GM12878 (cell line): ENCODE data around the gene SIGLEC12. TPM values are rescaled to one million over a fixed set of nuclear protein-coding genes. Genes with fewer than 3 reads are reported as not detected.

Source experiments
- ATAC-seq: fragments of 200-7000 bp; cut with Tn5 transposase; 3 replicates; pipeline ENCODE4 v1.9.1; 2020; ENCODE audit warnings: mild to moderate bottlenecking, moderate library complexity
- BruUV-seq: library from RNA; stranded (reverse); fragments of 400-500 nt; replicated peaks from 2 replicates; lab custom pipeline; 2021; lab: Mats Ljungman, UMichigan
- CTCF ChIA-PET: fragments of 300-600 bp; sonication (Branson Sonifier 250); formaldehyde crosslinking; extraction: SDS; loops from one replicate; lab custom pipeline; 2021; ENCODE audit warnings: inconsistent platforms; lab: Yijun Ruan, JAX
- POLR2A ChIA-PET: fragments of 350-600 bp; formaldehyde crosslinking; extraction: SDS; loops from one replicate; lab custom pipeline; 2021; ENCODE audit warnings: inconsistent platforms; lab: Charles Lee
- RAD21 ChIA-PET: fragments of 300-600 bp; sonication (Branson Sonifier 250); formaldehyde crosslinking; loops from one replicate; lab custom pipeline; 2023; ENCODE audit warnings: antibody characterized with exemption; ENCODE audit not compliant: unreplicated experiment; lab: Charles Lee
- SMC1A ChIA-PET: fragments of 300-600 bp; sonication (Branson Sonifier 250); formaldehyde crosslinking; loops from one replicate; lab custom pipeline; 2023; ENCODE audit not compliant: unreplicated experiment, uncharacterized antibody; lab: Charles Lee
- DNase-seq: peaks from one replicate; pipeline ENCODE4 v3.0.0-alpha.2; 2011; ENCODE audit warnings: low read depth, low spot score
- FAIRE-seq: peaks from 3 replicates; lab custom pipeline; 2011; peaks lifted over from hg19 to GRCh38; lab: Jason Lieb, UNC
- H2AFZ ChIP-seq: 2 replicates; pipeline ENCODE4 v1.6.0; 2011; ENCODE audit warnings: low read depth, low read length, control low read depth; ENCODE audit not compliant: control insufficient read depth
- H3K27ac ChIP-seq: 2 replicates; pipeline ENCODE4 v1.5.1; 2011; ENCODE audit warnings: control low read depth; ENCODE audit not compliant: control insufficient read depth, insufficient read depth
- H3K27me3 ChIP-seq, 2 experiments: replicated peaks in 1 of 2; 2 replicates each; pipeline versions ENCODE4 v1.6.0 to v1.6.1; 2011; ENCODE audit warnings: low read length in 1 of 2; ENCODE audit not compliant: control insufficient read depth in 2 of 2, insufficient read depth in 2 of 2
- H3K36me3 ChIP-seq, 2 experiments: 2 replicates each; pipeline ENCODE4 v1.5.1; 2011; ENCODE audit warnings: low read length in 1 of 2; ENCODE audit not compliant: control insufficient read depth in 2 of 2, insufficient read depth in 2 of 2
- H3K4me1 ChIP-seq: 2 replicates; pipeline ENCODE4 v1.6.1; 2011; ENCODE audit warnings: mild to moderate bottlenecking, low read length, moderate library complexity, mixed read lengths; ENCODE audit not compliant: control insufficient read depth, insufficient read depth
- H3K4me2 ChIP-seq: 2 replicates; pipeline ENCODE4 v1.6.0; 2011; ENCODE audit warnings: control low read depth; ENCODE audit not compliant: control insufficient read depth, insufficient read depth
- H3K4me3 ChIP-seq: fragments of 200-600 bp; sonication (generic); 2 replicates; pipeline ENCODE4 v1.5.1; 2016
- H3K79me2 ChIP-seq: 2 replicates; pipeline ENCODE4 v1.6.0; 2011; ENCODE audit warnings: low read length; ENCODE audit not compliant: control insufficient read depth, insufficient read depth
- H3K9ac ChIP-seq: 2 replicates; pipeline ENCODE4 v1.8.0; 2011; ENCODE audit warnings: low read length, control low read depth, mixed read lengths; ENCODE audit not compliant: control insufficient read depth, insufficient read depth
- H3K9me3 ChIP-seq: replicated peaks from 3 replicates; pipeline ENCODE4 v1.5.1; 2011; ENCODE audit warnings: mild to moderate bottlenecking, low read length; ENCODE audit not compliant: control insufficient read depth, insufficient read depth
- H4K20me1 ChIP-seq: 2 replicates; pipeline ENCODE4 v1.6.0; 2011; ENCODE audit not compliant: control insufficient read depth, insufficient read depth
- CBX3 ChIP-seq: fragments of 200-600 bp; sonication (generic); IDR thresholded peaks from 2 replicates; pipeline ENCODE4 v1.6.1; 2016; ENCODE audit warnings: low read depth, borderline replicate concordance
- CREM ChIP-seq: IDR thresholded peaks from 2 replicates; pipeline ENCODE4 v1.6.1; 2014; ENCODE audit warnings: antibody characterized with exemption, low read depth
- EED ChIP-seq: sonication (generic); IDR thresholded peaks from 2 replicates; pipeline ENCODE4 v1.6.1; 2016; ENCODE audit warnings: antibody characterized with exemption, low read depth
- IKZF1 ChIP-seq: fragments of 450-650 bp; conservative IDR thresholded peaks from 2 replicates; pipeline ENCODE4 v1.6.1; 2017; ENCODE audit warnings: antibody characterized with exemption, mild to moderate bottlenecking
- MTA3 ChIP-seq: IDR thresholded peaks from 2 replicates; pipeline ENCODE4 v1.6.1; 2012; ENCODE audit warnings: low read length, inconsistent platforms, borderline replicate concordance
- NFYB ChIP-seq: IDR thresholded peaks from 2 replicates; pipeline ENCODE4 v1.6.1; 2011; ENCODE audit warnings: low read depth, mild to moderate bottlenecking, low read length, improper control_type of control experiment, moderate library complexity; ENCODE audit not compliant: insufficient read depth
- RB1 ChIP-seq: fragments of 450-650 bp; formaldehyde crosslinking; IDR thresholded peaks from 2 replicates; pipeline ENCODE4 v1.6.1; 2017; ENCODE audit warnings: mild to moderate bottlenecking, borderline replicate concordance
- TARDBP ChIP-seq: IDR thresholded peaks from 2 replicates; pipeline ENCODE4 v1.6.1; 2016; ENCODE audit warnings: borderline replicate concordance
- TBL1XR1 ChIP-seq: IDR thresholded peaks from 2 replicates; pipeline ENCODE4 v1.6.1; 2012; ENCODE audit warnings: low read depth, low read length, improper control_type of control experiment
- ZNF217 ChIP-seq: fragments of 450-650 bp; IDR thresholded peaks from 2 replicates; pipeline ENCODE4 v1.6.1; 2017; ENCODE audit warnings: antibody characterized with exemption, mild to moderate bottlenecking
- WGBS: methylation state at CpG from one replicate; pipeline ENCODE4 v1.1.6; 2016; ENCODE audit warnings: low lambda C conversion rate; ENCODE audit not compliant: insufficient replicate concordance, insufficient coverage; ENCODE audit errors: missing lambda C conversion rate; 5-methylcytosine and 5-hydroxymethylcytosine counted together
- in situ Hi-C: fragments of 300-500 bp; cut with MboI; formaldehyde crosslinking; loops from 9 replicates; pipeline ENCODE4 v1.14.3; 2018; ENCODE audit warnings: mixed read lengths
- intact Hi-C: fragments of 100-400 bp; cut with micrococcal nuclease; formaldehyde crosslinking; loops from one replicate; pipeline ENCODE4 v1.14.2; 2022; ENCODE audit not compliant: unreplicated experiment
- polyA plus RNA-seq, 11 experiments: library from polyadenylated mRNA; depleted of rRNA in 4 of 11; unstranded in 6 of 11; stranded (reverse) in 5 of 11; fragments of >200 nt; fragmentation: Nextera tagmentation in 4 of 11; fragmentation: Illumina TruSeq in 1 of 11; extraction: Ambion mirVana in 4 of 11; extraction: Trizol in 1 of 11; gene quantifications; 1 replicate in 1 of 11; 2 replicates in 10 of 11; pipeline versions ENCODE4 v1.2.1 to v1.2.3, GENCODE V29; 2011 to 2016; ENCODE audit warnings: inconsistent platforms in 2 of 11, missing spikeins in 2 of 11, low read depth in 1 of 11
- total RNA-seq, 4 experiments: library from RNA; depleted of rRNA in 3 of 4; stranded (reverse); fragments of >200 nt in 3 of 4; fragmentation: Illumina TruSeq in 1 of 4; extraction: Trizol in 1 of 4; gene quantifications; 2 replicates each; pipeline versions ENCODE4 v1.2.1 to v1.2.3, GENCODE V29; 2013 to 2021

SIGLEC12 gene
- total and polyA plus RNA-seq, 10 of the 15 experiments (the other 5 are each of a cell fraction or from before 2014, with no cell fraction given): 0.03 to 0.18 (median 0.06) TPM; not detected in 5

- Histone ChIP-seq H3K9me3 (no peaks in the 10 kb centered on the region), H4K20me1 (no peaks in the 10 kb centered on the region), H2AFZ (no peak overlapping the region), H3K27me3 (no peaks in the 10 kb centered on the region), H3K4me3 (no peak overlapping the region)
- ChIA-PET CTCF (interaction anchor here (1.2 kb wide), 1 partner anchor 27 kb away, joined by 3 read pairs; no protein-coding TSS in a partner anchor), SMC1A (no interaction called here), POLR2A (no interaction called here)
- WGBS: 28% methylated on average over 5 of the region's 5 CpGs
- no peak for DNase-seq
- no peak for FAIRE-seq
- intact Hi-C loops: no loop called here
- ATAC-seq: no peak
- no peak for TF ChIP-seq NFYB
- no peak for TF ChIP-seq EED
- no peak for TF ChIP-seq CBX3
- no peak for TF ChIP-seq IKZF1
- TF ChIP-seq RB1: no peak
- no peak for TF ChIP-seq TBL1XR1
- TF ChIP-seq ZNF217: no peak
- no peak for TF ChIP-seq TARDBP
- TF ChIP-seq MTA3: no peak
- no peak for TF ChIP-seq CREM
- TF ChIP-seq, all 136 proteins: peak for 0
- no peak overlapping the region for H3K27ac ChIP-seq
- H3K36me3 ChIP-seq: no peaks in the 10 kb centered on the region
- RAD21 ChIA-PET: no interaction called here
- no peak overlapping the region for H3K9ac ChIP-seq
- no peak overlapping the region for H3K4me2 ChIP-seq
- BruUV-seq: no TSS peak
- in situ Hi-C loops: no loop called here
- H3K79me2 ChIP-seq: no peaks in the 10 kb centered on the region
- peaks cover 17% of the 10 kb centered on the region for H3K4me1 ChIP-seq
Observed at GRCh38 chr19:51542699-51543098, 41.1 kb upstream of the SIGLEC12 start.
